Activated CD8-positive, alpha-beta memory T cell treated with anti-CD3 and anti-CD28 coated beads for 36 hours (primary cell): ENCODE results near the gene BCAT1. TPM values are rescaled to one million over a fixed set of nuclear protein-coding genes. Genes with fewer than 3 reads are reported as not detected.
"Not testable (repeated sequence)": the region's sequence is repeated elsewhere in the genome, so short reads cannot be mapped to it uniquely, and the experiment has no call there.

Experiments used
- CTCF ChIA-PET: fragments of 350-600 bp; sonication (Branson Sonifier 250); formaldehyde crosslinking; loops from one replicate; lab custom pipeline; 2021; ENCODE audit warnings: antibody characterized with exemption; lab: Charles Lee
- POLR2A ChIA-PET: fragments of 350-600 bp; sonication (Branson Sonifier 250); formaldehyde crosslinking; loops from one replicate; lab custom pipeline; 2021; ENCODE audit warnings: antibody characterized with exemption; lab: Charles Lee
- total RNA-seq, 2 experiments: library from RNA; stranded (reverse); gene quantifications; one replicate each; pipeline ENCODE4 v1.2.3, GENCODE V29; 2021

BCAT1 gene
- total RNA-seq, 2 experiments from 2014 or later: 49.3 to 49.4 TPM

DNA sequence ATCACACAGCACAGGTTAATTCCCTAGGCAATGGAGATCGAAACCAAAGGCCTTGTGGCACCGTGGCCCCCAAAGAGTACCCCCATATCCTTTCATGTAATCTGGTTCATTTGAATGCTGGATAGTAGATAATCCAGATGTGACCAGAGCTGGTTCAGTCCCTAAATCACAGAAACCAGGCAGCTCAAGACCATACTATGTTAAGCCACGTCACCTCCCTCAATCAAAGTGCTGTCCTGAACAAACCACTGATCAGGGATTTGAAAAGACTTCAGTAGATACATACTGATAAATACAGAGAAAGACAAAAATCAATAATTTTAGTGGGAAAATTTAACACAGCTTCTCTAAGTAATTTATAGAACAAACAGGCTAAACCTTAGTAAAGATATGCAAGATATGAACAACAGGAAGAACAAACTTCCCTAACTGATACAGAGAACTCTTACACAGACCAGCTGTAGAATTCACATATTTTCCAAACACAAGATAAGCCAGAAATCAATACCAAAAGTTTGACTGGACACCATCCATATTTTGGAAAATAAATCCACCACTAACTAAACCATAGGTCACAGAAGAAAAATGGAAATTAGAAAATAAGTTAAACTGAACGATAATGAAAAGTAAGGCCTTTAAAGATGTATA lies 67.1 kb downstream of the BCAT1 start:
- ChIA-PET CTCF (no interaction called here), POLR2A (no interaction called here)

DNA sequence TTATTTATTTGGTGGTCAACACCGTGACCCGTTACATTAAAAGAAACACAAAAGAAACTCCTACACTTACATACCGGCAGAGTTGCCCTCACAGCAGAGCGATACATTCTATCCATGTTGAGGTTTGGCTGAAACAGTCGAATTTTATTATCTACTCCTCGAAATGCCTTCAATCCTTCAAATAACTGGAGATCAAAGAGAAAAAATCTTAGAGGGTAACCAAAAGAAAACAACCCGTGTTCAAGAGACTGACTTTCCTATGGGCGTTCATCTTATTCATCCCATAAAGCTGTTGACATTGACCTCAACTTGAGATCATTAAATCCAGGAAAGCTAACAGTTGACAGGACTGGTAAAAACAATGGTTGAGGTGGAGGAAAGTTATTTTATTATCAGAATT lies 67.7 kb downstream of the BCAT1 start:
- POLR2A ChIA-PET: no interaction called here
- CTCF ChIA-PET: no interaction called here

DNA sequence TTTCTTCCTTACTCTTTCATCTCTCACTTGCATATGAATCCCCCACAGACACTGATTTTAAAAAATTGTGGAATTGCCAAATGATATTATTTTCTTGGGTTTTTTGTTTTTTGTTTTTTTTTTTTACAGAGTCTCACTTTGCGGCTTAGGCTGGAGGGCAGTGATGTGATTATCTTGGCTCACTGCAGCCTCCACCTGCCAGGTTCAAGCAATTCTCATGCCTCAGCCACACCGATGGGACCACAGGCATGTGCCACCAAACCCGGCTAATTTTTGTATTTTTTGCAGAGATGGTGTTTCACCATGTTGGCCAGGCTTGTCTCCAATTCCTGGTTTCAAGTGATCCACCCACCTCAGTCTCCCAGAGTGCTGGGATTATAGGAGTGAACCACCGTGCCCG lies 68.2 kb downstream of the BCAT1 start:
- CTCF ChIA-PET: no interaction called here
- POLR2A ChIA-PET: no interaction called here

DNA sequence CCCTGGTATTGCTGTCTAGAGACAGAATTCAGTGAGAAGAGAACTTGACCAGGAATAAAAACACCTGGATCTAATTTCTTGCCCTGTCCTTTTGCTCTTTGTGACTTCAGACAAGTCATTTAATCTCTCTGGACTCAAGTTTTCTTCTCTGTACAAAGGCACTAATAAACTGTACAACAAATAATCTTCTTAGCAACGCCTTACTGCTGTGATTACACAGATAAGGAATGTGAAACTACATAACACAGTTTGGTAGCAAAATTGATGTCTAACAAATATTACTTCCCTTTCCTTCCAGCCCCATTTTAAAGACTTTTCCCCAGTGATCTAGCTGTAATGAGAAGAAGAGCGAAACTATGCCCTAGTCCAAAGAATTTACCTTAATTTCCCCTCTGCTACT lies 69.3 kb downstream of the BCAT1 start:
- ChIA-PET POLR2A (no interaction called here), CTCF (no interaction called here)

DNA sequence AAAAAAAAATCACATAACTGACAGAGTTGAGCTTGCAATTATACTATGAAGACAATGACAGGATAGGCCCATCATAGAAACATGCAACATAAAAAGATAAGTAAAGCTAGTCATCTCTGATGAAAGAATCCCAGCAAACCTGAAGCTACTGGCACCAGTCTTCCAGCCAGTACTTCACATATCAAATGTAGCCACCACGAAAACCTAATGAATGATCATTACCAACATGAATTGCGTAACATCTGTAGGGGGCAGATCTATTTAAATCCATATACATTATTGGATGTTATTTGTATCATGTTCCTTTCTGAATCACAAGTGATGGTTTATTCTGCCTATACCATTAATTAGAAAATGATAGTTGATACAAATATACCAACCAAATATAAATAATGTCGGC lies 73.9 kb downstream of the BCAT1 start:
- POLR2A ChIA-PET: no interaction called here

DNA sequence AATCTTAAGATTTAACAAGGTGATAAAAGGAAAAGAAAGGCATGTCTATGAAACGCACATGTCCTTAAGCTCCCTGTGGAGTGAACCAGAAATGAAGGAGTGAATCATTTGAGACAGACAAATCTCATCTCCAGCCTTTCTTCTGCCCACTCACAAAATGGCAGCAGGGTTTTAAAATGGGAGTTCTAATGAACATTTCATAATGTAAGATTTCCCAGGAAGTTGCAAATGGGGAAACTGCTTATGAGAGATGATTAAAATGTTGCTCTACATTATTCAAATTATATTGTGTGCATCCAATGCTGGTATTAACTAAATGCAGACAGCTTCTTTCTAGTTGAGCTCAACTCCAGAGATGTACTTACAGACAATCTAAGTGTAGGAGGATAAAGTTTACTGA lies 76.7 kb downstream of the BCAT1 start:
- ChIA-PET CTCF (no interaction called here), POLR2A (no interaction called here)

More for the DNA sequence above, 73.9 kb downstream of the BCAT1 start:
- CTCF ChIA-PET: interaction anchor here (0.6 kb wide), 1 partner anchor 489 kb away, joined by 3 read pairs; no protein-coding TSS in a partner anchor

DNA sequence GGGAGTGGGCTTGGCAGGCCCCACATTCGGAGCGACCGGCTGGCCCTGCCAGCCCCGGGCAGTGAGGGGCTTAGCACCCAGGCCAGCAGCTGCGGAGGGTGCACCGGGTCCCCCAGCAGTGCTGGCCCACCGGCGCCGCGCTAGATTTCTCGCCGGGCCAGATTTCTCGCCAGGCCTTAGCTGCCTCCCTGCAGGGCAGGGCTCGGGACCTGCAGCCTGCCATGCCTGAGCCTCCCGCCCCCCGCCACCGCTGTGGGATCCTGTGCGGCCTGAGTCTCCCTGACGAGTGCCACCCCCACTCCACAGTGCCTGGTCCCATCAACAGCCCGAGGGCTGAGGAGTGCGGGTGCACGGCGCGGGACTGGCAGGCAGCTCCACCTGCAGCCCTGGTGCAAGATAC lies 82.8 kb downstream of the BCAT1 start:
- CTCF ChIA-PET, POLR2A ChIA-PET: not testable (repeated sequence)

DNA sequence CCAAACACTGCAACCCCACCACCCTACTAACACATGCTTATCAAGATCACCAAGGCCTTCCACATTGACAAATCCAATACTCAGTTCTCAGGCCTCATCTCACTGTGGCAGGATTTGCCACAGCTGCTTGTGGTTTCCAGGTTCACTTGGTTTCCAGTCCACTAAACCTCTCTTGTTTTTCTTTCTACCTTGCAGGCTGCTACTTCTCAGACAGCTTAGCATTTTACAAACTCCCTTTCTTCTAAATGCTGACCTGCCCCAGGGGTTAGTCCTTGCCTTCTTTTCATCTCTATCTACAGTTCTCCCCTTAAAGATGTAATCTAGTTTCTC lies 84.1 kb downstream of the BCAT1 start:
- POLR2A ChIA-PET: no interaction called here
- CTCF ChIA-PET: no interaction called here

DNA sequence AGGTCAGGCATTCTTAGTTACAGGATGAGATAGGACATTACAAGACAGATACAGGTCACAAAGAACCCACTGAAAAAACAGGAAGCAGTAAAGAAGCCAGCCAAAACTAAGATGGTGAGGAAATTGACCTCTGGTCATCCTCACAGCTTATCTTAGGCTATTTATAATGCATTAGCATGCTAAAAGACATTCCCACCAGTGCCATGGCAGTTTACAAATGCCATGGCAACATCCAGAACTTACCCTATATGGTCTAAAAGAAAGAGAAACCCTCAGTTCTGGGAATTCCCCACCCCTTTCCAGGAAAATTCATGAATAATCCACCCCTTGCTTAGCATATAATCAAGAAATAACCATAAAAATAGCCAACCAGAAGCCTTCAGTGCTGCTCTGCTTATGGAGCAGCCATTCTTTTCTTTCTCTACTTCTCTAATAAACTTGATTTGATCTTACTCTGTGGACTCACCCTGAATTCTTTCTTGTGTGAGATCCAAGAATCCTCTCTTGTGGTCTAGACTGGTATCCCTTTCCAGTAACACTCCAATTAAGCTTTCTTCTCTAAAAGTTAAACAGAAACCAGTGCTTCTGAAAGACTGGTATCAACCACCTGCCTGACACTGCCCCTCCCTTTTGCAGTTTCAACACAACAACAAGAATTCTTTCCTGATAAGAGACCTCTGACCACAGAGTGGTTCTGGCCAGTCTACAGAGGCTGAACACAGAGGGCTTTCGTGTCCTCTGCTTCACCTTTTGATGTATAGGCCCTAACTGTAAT lies 86.9 kb downstream of the BCAT1 start:
- ChIA-PET POLR2A (no interaction called here), CTCF (no interaction called here)

DNA sequence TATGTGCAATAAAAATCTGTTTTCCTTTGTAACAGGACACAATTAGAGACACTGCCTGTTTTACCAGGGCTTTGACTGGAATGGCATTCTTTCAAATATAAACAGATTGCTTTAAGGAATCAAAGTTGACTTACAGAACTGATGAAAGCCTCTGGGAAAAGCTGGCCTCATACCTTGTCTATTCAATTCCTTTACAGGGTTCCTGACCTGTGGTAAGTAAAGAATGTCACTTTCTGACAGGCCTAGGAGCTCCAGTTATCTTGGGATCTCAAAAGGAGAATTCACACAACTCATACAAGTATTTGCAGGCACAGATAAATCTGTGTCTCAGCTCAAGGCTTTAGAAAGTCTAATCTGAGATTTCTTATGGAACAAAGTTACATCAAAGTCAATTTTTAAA lies 88.4 kb downstream of the BCAT1 start:
- POLR2A ChIA-PET: no interaction called here
- CTCF ChIA-PET: no interaction called here

DNA sequence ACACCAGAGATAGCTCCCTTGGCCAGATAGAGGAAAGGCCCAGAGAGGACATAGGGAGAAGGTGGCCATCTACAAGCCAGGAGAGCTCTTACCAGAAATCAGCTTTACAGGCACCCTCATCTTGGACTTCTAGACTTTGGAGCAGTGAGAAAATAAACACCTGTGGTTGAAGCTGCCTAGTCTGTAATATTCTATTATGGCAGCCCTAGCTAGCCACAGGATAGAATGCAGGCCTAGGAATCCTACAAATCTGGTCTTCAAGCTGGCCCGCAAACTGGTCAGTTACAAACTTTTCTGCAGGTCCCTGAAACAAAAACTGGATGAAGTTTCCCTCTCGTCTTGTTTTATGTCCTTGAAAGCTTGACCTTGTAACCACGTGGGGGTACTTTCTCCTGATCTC lies 92.4 kb downstream of the BCAT1 start:
- ChIA-PET CTCF (no interaction called here), POLR2A (no interaction called here)

DNA sequence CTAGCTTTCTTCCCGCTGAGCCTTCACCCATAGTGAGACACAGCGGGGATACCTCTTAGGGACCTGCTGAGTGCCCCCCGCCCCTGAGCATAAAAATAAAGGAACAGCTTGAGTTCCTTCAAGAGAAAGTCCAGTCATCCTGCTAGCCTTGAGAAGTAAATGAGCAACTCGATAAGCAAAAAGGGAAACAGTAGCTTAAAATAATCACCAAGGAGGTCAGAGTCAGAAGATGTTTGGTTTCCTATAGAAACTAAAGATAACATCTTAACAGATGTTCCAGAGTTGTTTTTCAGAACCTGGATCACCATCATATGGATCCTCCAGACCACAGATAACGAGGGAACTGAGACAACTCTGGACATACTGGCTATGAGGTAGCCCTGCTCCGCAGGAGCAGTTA lies 94.0 kb downstream of the BCAT1 start:
- POLR2A ChIA-PET: no interaction called here
- CTCF ChIA-PET: no interaction called here

DNA sequence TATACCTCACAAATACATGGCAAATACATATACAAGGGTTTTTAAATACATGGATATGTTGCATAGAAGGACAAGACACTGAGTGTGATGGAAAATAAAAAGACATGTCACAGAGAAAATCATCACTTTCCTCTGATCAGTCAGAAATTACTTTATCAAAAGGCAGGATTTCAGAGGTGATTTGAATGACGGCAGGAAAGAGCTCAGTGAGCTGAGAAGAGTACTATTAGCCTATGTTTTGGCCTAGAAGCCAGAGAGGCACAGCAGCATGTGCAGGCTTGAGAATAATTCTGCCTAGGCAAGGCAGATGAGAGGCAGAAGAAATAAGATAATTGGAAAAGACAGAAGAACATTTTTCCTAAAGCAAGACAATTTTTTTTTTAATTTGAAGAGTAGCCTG lies 94.9 kb downstream of the BCAT1 start:
- CTCF ChIA-PET: interaction anchor here (1.5 kb wide), 1 partner anchor 14 kb away, joined by 4 read pairs; no protein-coding TSS in a partner anchor
- POLR2A ChIA-PET: no interaction called here

DNA sequence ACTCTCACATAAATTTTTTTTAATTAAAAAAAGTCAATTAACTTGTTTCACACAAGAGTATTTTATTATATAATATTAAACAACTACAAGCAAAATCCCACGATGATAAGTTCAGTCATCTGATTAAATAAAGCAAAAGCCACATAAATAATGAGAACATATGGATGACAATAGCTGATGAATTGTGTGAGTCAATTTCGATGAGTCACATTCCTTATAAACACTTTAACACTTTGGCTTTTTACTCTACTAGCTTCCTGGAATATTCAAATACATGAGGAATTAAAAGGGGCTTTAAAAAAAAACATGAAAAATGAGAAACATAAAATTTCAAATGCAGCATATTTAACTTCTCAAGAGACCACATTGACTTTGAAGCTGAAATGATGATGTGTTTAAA lies 95.3 kb downstream of the BCAT1 start:
- ChIA-PET POLR2A (no interaction called here), CTCF (interaction anchor here (1.5 kb wide), 1 partner anchor 14 kb away, joined by 4 read pairs; no protein-coding TSS in a partner anchor)

DNA sequence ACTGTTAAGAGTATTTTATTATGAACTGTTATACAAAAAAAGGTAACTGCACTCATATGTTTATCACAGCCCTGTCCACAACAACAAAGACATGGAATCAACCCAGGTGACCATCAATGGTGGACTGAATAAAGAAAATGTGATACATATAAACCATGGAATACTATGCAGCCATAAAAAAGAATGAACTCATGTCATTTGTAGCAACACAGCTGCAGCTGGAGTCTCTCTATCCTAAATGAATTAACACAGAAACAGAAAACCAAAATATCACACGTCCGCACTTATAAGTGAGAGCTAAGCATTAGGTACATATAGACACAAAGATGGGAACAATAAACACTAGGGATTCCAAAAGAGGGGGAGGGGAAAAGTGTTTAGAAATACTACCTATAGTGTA lies 95.8 kb downstream of the BCAT1 start:
- ChIA-PET POLR2A (no interaction called here), CTCF (interaction anchor here (1.5 kb wide), 1 partner anchor 13 kb away, joined by 4 read pairs; no protein-coding TSS in a partner anchor)

DNA sequence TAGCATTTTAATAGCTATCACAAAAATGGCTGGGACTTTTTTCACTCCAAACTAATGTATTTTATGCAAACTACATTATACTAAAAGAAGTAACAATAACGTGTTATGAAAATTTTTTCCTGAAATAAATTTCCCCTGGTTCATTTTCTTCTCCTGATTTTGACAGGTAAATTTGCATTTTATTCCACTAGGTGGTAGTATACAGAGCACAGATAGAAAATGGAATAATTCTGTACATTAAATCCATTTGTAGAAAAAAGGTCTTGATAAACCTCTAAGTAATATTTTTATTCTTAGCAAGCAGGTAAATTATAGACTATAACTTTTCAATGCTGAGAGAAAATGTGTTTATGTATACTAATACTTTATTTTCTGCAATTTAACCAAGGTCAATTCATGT lies 96.5 kb downstream of the BCAT1 start:
- ChIA-PET CTCF (no interaction called here), POLR2A (no interaction called here)

DNA sequence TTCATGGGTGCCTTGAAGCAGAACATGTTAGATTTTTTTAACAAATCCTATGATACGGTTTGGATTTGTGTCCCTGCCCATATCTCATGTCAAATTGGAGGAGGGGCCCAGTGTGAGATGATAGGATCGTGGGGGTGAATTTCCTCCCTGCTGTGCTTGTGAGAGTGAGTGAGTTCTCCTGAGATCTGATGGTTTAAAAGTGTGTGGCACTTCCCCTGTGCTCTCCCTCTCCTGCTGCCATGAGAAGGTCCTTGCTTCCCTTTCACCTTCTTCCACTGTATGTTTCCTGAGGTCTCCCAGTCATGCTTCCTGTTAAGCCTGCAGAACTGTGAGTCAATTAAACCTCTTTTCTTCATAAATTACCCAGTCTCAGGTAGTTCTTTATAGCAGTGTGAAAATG lies 97.0 kb downstream of the BCAT1 start:
- CTCF ChIA-PET, POLR2A ChIA-PET: not testable (repeated sequence)

DNA sequence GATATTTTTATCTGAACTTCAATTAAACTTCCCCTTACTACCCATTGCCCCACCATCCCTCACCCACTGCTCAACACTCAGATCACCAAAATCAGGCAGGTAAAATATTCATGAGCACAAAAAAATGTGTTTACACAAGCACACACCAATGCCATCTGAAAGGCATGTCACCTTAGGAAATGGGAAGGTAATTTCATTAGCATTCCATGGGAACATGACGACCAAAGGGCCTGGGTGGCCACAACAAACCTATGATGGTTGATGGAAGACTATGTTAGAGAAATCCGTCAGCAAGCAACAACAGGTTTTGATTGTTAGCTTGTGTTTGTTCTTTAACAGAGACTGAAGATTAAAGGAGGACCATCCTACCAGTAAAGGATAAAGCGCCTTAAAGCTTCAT lies 97.6 kb downstream of the BCAT1 start:
- POLR2A ChIA-PET: no interaction called here
- CTCF ChIA-PET: no interaction called here

DNA sequence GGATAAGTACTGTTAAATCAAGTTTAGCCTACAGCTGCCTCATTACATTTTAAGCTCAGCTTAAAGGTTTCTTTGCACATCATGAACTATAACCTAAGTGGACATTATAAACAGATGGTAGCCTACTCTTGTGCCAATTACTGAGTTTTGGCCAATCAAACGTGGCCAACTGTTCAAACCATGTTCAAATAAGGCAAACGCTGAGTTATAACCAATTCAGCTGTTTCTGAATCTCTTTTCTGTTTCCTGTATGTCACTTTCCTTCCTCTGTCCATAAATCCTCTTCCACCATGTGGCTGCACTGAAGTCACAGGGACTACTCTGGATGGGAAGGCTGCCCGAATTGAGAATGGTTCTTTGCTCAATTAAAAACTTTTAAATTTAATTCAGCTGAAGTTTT lies 98.4 kb downstream of the BCAT1 start:
- POLR2A ChIA-PET: no interaction called here

DNA sequence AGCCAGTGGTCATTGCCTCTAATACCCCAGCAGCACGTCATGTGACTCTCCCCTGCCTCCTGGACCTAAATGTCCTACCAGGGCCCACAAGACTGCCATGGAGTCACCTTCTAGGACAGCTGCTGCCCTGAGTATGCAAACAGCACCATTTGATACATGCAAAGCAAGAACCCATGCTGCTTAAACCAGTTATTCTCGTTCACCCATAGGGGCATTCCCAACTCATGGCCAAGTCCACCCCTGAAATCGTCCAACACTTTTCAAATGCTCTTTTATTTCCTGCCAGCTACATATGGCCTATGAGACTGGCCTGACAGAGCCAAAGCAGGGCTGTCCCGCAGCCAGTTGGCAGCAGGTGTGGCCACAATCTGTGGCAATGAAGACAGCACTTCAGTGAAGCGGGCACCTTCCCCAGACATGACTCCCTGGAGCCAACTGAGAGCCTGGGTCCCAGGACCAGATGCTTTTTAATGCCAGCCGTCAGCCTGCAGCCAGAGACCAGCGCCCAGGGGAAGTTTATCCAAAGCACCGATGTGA lies 99.9 kb downstream of the BCAT1 start:
- POLR2A ChIA-PET: no interaction called here

More for the DNA sequence above, 98.4 kb downstream of the BCAT1 start:
- CTCF ChIA-PET: no interaction called here

DNA sequence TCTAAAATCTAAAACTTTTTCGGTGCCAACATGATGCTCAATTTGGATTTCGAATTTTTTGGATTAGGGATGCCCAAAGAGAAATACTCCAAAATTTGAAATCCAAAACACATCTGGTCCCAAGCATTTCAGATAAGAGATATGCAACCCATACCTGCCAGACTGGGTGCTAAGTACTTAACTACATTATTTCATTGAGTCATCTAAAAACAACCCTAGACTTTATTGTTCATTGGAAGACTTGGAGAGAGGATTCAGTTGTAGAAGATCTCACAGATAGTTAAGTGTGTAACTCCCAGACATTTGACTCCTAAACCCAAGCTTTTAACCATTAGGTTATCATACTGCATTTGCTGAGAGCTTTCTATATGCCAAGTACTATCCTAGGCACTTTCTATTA lies 102.2 kb downstream of the BCAT1 start:
- ChIA-PET CTCF (no interaction called here), POLR2A (no interaction called here)

More for the DNA sequence above, 99.9 kb downstream of the BCAT1 start:
- CTCF ChIA-PET: no interaction called here
